GM12872 (cell line): Measurements from ENCODE around the gene ERVFRD-1.

Experiments
- TF ChIP-seq, protein P1 (sequence below): IDR thresholded peaks from 3 replicates; pipeline ENCODE4 v1.5.1; 2011; ENCODE audit warnings: low read depth, mild to moderate bottlenecking, low read length, moderate library complexity; ENCODE audit not compliant: insufficient read depth

The ERVFRD-1 gene

DNA sequence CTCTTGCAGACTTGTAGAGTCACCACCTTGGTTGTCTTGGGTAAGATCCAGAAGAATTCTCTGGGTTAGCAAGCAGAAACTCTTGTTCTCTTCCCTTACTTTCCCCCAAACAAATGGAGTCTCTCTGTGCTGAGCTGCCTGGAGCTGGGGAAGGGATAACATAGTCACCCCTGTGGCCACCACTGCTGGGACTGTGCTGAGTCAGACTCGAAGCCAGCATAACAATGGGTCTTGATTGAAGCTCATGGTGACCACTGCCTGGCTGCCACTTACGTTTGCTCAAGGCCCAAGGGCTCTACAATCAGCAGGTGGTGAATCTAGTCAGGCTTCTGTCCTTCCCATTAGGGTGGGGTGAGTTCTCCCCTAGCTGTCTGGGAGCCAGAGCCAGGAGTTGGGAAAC lies 15.4 kb upstream of the ERVFRD-1 start:
- TF ChIP-seq, protein P1, sequence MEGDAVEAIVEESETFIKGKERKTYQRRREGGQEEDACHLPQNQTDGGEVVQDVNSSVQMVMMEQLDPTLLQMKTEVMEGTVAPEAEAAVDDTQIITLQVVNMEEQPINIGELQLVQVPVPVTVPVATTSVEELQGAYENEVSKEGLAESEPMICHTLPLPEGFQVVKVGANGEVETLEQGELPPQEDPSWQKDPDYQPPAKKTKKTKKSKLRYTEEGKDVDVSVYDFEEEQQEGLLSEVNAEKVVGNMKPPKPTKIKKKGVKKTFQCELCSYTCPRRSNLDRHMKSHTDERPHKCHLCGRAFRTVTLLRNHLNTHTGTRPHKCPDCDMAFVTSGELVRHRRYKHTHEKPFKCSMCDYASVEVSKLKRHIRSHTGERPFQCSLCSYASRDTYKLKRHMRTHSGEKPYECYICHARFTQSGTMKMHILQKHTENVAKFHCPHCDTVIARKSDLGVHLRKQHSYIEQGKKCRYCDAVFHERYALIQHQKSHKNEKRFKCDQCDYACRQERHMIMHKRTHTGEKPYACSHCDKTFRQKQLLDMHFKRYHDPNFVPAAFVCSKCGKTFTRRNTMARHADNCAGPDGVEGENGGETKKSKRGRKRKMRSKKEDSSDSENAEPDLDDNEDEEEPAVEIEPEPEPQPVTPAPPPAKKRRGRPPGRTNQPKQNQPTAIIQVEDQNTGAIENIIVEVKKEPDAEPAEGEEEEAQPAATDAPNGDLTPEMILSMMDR = no peak

DNA sequence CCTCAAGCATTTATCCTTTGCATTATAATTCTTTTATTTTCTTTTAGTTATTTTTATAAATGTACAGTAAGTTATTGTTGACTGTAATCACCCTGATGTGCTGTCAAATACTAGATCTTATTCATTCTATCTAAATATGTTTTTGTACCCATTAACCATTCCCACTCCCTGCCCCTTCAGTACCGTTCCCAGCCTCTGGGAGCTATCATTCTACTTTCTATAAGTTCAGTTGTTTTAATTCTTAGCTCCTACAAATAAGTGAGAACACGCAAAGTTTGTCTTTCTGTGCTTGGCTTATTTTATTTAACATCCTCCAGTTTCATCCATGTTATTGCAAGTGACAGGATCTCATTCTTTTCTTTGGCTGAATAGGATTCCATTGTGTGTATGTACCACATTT lies 12.5 kb upstream of the ERVFRD-1 start:
- TF ChIP-seq, protein P1 = peak; percentile 22; the same call in 1 of the 3 replicates

DNA sequence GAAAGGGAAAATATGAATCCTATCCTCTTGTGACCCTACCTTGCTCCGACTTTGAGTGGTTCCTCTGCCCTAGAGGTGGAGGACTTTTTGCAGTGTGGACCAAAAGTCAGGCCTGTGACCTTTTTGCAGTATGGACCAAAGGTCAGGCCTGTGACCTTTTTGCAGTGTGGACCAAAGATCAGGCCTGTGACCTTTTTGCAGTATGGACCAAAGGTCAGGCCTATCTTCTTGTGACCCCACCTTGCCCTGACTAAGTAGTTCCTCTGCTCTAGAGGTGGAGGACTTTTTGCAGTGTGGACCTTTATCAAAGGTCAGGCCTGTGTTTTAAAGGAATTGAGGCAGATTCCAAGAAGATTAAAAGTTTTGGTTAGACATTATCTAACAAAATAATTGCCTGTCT lies 10.9 kb upstream of the ERVFRD-1 start:
- TF ChIP-seq, protein P1 = no peak

DNA sequence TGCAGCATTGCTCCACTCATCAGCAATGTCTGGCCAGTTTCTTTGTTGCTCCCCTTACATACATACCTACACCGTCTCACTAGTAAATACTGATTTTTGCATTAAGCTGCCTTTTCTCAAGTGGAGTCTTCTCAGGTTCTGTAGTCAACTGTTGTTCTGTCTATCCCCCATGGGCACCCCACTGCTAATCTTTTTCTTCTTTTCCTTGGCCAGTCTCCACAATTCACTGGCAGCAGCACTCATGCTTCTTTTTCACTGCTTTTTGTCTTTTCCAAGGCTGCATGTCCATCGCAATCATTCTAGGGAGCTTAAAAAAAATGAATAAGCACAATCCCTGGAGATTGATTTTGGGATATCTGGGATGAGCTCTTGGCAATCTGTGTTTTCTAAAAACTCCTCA lies 10.3 kb upstream of the ERVFRD-1 start:
- TF ChIP-seq, protein P1 = no peak

DNA sequence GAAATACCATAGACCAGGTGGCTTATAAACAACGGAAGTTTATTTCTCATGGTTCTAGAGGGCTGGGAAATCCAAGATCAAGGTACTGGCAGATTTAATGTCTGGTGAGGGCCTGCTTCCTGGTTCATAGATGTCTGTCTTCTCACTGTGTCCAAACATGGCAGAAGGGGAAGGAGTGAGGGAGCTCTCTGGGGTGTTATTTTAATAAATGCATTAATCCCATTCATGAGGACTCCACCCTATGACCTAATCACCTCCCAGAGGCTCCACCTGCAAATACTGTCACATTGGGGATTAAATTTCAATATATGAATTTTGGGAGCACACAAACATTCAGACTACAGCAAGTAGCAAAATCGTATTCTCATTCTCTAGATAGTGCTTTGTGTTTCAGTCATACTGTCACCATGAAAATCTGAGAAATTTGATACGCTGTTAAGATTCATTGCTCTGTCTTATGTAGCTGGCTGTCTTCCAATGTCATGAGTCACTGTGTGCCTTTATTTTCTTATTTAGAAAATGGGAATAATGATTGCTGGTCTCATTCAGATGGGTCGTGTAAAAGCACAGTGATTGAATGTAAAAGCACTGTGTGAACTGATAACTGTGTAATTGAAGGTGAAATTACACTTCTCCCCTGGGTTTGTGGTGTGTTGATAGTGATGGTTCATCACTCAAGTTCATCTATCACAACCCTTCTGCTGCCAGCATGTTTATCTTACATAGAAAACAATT lies 8.9 kb upstream of the ERVFRD-1 start:
- TF ChIP-seq, protein P1 = no peak

DNA sequence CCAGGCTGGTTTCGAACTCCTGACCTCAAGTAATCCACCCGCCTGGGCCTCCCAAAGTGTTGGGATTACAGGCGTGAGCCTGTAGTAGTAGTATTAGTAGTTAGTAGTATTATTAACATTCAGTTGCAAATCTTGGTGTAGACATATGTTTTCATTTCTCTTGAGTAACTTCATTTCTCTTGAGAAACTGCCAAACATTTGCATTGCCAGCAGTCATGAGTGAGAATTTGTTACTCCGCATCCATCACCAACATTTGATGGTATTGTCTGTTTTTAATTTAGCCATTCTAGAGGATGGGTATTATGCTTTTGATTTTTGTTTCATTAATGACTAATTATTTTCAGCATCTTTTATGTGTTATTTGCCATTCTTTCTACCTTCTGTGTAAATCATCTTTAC lies 1.5 kb upstream of the ERVFRD-1 start:
- TF ChIP-seq, protein P1 = no peak

DNA sequence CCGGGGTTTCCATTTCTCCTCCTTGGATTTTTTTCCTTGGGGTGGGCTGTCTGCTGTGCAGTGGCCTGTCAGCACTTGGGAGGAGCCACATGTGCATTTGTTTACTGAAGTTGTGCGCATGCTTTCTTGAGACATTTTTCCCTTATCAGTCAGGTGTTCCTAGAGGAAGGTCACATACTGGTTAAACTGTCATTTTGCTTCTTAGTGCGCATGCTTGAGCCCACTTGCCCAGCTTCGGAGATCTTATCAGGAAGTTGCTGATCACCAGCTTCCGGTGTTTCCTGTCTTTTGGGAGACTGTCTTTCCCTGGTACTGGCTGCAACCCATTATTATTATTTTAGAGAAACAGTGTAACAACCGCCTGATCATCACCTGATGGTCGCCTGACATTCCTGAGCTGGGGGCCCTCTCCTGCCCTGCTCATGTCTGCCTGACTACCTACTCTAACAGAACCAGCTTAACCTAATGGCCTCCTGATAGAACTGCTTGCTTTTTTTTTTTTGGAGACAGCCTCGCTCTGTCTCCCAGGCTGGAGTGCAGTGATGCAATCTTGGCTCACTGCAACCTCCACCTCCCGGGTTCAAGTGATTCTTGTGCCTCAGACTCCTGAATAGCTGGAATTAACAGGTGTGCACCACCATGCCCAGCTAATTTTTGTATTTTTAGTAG lies 378 bp upstream of the ERVFRD-1 start:
- TF ChIP-seq, protein P1 = no peak
